ENCODE data around the gene HOXC6. TPM values are rescaled to one million over a fixed set of nuclear protein-coding genes. Genes with fewer than 3 reads are reported as not detected.

HOXC6 gene
- total and polyA plus RNA-seq, 10 of the 15 experiments (the other 5 are each of a cell fraction or from before 2014, with no cell fraction given), result 0.02 to 0.55 (median 0.45) TPM; not detected in 4

GRCh38 chr12:54020591-54021405, 7.4 kb upstream of the HOXC6 start:
- ATAC-seq, result no peak

More at GRCh38 chr12:54020591-54021405, 7.4 kb upstream of the HOXC6 start:
- Histone ChIP-seq H3K79me2 (ENCODE audit: control insufficient read depth, insufficient read depth, low read length) (no peaks in the 10 kb centered on the region), H2AFZ (ENCODE audit: control insufficient read depth, low read depth, low read length) (peak overlapping the region; percentile 75), H4K20me1 (ENCODE audit: control insufficient read depth, insufficient read depth) (no peaks in the 10 kb centered on the region), H3K27me3 (replicated peaks in 1 of 2; ENCODE audit: control insufficient read depth in 2 of 2, insufficient read depth in 2 of 2, low read length in 1 of 2) (peaks cover 2 to 3% of the 10 kb centered on the region in 2 experiments), H3K36me3 (ENCODE audit: control insufficient read depth in 2 of 2, insufficient read depth in 2 of 2, low read length in 1 of 2) (no peaks in the 10 kb centered on the region), H3K9me3 (replicated peaks; ENCODE audit: control insufficient read depth, insufficient read depth, low read length) (no peaks in the 10 kb centered on the region), H3K4me2 (ENCODE audit: control insufficient read depth, insufficient read depth) (peak overlapping the region; percentile 71), H3K9ac (ENCODE audit: control insufficient read depth, insufficient read depth, low read length) (peak overlapping the region; percentile 31; the same call in 1 of the 2 replicates), H3K4me3 (no peak overlapping the region), H3K27ac (ENCODE audit: control insufficient read depth, insufficient read depth) (no peak overlapping the region), H3K4me1 (ENCODE audit: control insufficient read depth, insufficient read depth, low read length) (peaks cover 21% of the 10 kb centered on the region)
- intact Hi-C loops (cut with micrococcal nuclease; ENCODE audit: unreplicated experiment), result loop anchor here (1.0 kb wide), 1 partner anchor 14 kb away; no protein-coding TSS in a partner anchor
- CTCF ChIA-PET, result interaction anchor here (0.6 to 13.4 kb wide), 5 partner anchors 11 to 171 kb away, joined by 3 to 343 read pairs (median 18); partner anchors contain the start of genes HOXC5, HOXC8 and SMUG1
- FAIRE-seq (no peak), DNase-seq (ENCODE audit: low read depth, low spot score) (no peak)
- in situ Hi-C loops (cut with MboI), result loop anchor here (10.0 kb wide), 2 partner anchors 174 to 344 kb away; partner anchors contain the start of gene GPR84
- SMC1A ChIA-PET (ENCODE audit: uncharacterized antibody, unreplicated experiment), result interaction anchor here (1.1 to 2.9 kb wide), 3 partner anchors 14 to 187 kb away, joined by 3 to 9 read pairs (median 4); partner anchors contain the start of gene HOXC4
- RAD21 ChIA-PET (ENCODE audit: unreplicated experiment), result interaction anchor here (1.3 to 1.6 kb wide), 2 partner anchors 12 to 170 kb away, joined by 3 to 10 read pairs; partner anchors contain the start of gene HOXC5
- no TSS peak for BruUV-seq (replicated peaks)
- no peak for TF ChIP-seq ZNF687 (IDR thresholded peaks at IDR 0.05)
- TF ChIP-seq MLLT1 (IDR thresholded peaks at IDR 0.05), result 0 out of 2 replicates have a peak, but pooled peaks have one; percentile 58
- WGBS (ENCODE audit: insufficient coverage, insufficient replicate concordance, low lambda C conversion rate, missing lambda C conversion rate), result 89% methylated on average over 23 of the region's 23 CpGs
- POLR2A ChIA-PET, result interaction anchor here (1.1 to 1.2 kb wide), 2 partner anchors 15 to 168 kb away, joined by 3 read pairs; partner anchors contain the start of gene SMUG1

Data from GM12878 (cell line).